GM12878 (cell line): ENCODE measurements around the gene DNAH1. TPM values are rescaled to one million over a fixed set of nuclear protein-coding genes. Genes with fewer than 3 reads are reported as not detected.

Experiments
- ATAC-seq: fragments of 200-7000 bp; cut with Tn5 transposase; 3 replicates; pipeline ENCODE4 v1.9.1; 2020; ENCODE audit warnings: mild to moderate bottlenecking, moderate library complexity
- BruUV-seq: library from RNA; stranded (reverse); fragments of 400-500 nt; replicated peaks from 2 replicates; lab custom pipeline; 2021; lab: Mats Ljungman, UMichigan
- CTCF ChIA-PET: fragments of 300-600 bp; sonication (Branson Sonifier 250); formaldehyde crosslinking; extraction: SDS; loops from one replicate; lab custom pipeline; 2021; ENCODE audit warnings: inconsistent platforms; lab: Yijun Ruan, JAX
- POLR2A ChIA-PET: fragments of 350-600 bp; formaldehyde crosslinking; extraction: SDS; loops from one replicate; lab custom pipeline; 2021; ENCODE audit warnings: inconsistent platforms; lab: Charles Lee
- RAD21 ChIA-PET: fragments of 300-600 bp; sonication (Branson Sonifier 250); formaldehyde crosslinking; loops from one replicate; lab custom pipeline; 2023; ENCODE audit warnings: antibody characterized with exemption; ENCODE audit not compliant: unreplicated experiment; lab: Charles Lee
- SMC1A ChIA-PET: fragments of 300-600 bp; sonication (Branson Sonifier 250); formaldehyde crosslinking; loops from one replicate; lab custom pipeline; 2023; ENCODE audit not compliant: unreplicated experiment, uncharacterized antibody; lab: Charles Lee
- DNase-seq: peaks from one replicate; pipeline ENCODE4 v3.0.0-alpha.2; 2011; ENCODE audit warnings: low read depth, low spot score
- FAIRE-seq: peaks from 3 replicates; lab custom pipeline; 2011; peaks lifted over from hg19 to GRCh38; lab: Jason Lieb, UNC
- H2AFZ ChIP-seq: 2 replicates; pipeline ENCODE4 v1.6.0; 2011; ENCODE audit warnings: low read depth, low read length, control low read depth; ENCODE audit not compliant: control insufficient read depth
- H3K27ac ChIP-seq: 2 replicates; pipeline ENCODE4 v1.5.1; 2011; ENCODE audit warnings: control low read depth; ENCODE audit not compliant: control insufficient read depth, insufficient read depth
- H3K27me3 ChIP-seq, 2 experiments: replicated peaks in 1 of 2; 2 replicates each; pipeline versions ENCODE4 v1.6.0 to v1.6.1; 2011; ENCODE audit warnings: low read length in 1 of 2; ENCODE audit not compliant: control insufficient read depth in 2 of 2, insufficient read depth in 2 of 2
- H3K36me3 ChIP-seq, 2 experiments: 2 replicates each; pipeline ENCODE4 v1.5.1; 2011; ENCODE audit warnings: low read length in 1 of 2; ENCODE audit not compliant: control insufficient read depth in 2 of 2, insufficient read depth in 2 of 2
- H3K4me1 ChIP-seq: 2 replicates; pipeline ENCODE4 v1.6.1; 2011; ENCODE audit warnings: mild to moderate bottlenecking, low read length, moderate library complexity, mixed read lengths; ENCODE audit not compliant: control insufficient read depth, insufficient read depth
- H3K4me2 ChIP-seq: 2 replicates; pipeline ENCODE4 v1.6.0; 2011; ENCODE audit warnings: control low read depth; ENCODE audit not compliant: control insufficient read depth, insufficient read depth
- H3K4me3 ChIP-seq: fragments of 200-600 bp; sonication (generic); 2 replicates; pipeline ENCODE4 v1.5.1; 2016
- H3K79me2 ChIP-seq: 2 replicates; pipeline ENCODE4 v1.6.0; 2011; ENCODE audit warnings: low read length; ENCODE audit not compliant: control insufficient read depth, insufficient read depth
- H3K9ac ChIP-seq: 2 replicates; pipeline ENCODE4 v1.8.0; 2011; ENCODE audit warnings: low read length, control low read depth, mixed read lengths; ENCODE audit not compliant: control insufficient read depth, insufficient read depth
- H3K9me3 ChIP-seq: replicated peaks from 3 replicates; pipeline ENCODE4 v1.5.1; 2011; ENCODE audit warnings: mild to moderate bottlenecking, low read length; ENCODE audit not compliant: control insufficient read depth, insufficient read depth
- H4K20me1 ChIP-seq: 2 replicates; pipeline ENCODE4 v1.6.0; 2011; ENCODE audit not compliant: control insufficient read depth, insufficient read depth
- BACH1 ChIP-seq: fragments of 450-650 bp; IDR thresholded peaks from 2 replicates; pipeline ENCODE4 v1.6.1; 2017; ENCODE audit warnings: mild to moderate bottlenecking, borderline replicate concordance
- CBFB ChIP-seq: IDR thresholded peaks from 2 replicates; pipeline ENCODE4 v1.6.1; 2016; ENCODE audit warnings: antibody characterized with exemption, low read depth
- CHD4 ChIP-seq: fragments of 200-600 bp; sonication (generic); IDR thresholded peaks from 2 replicates; pipeline ENCODE4 v1.6.1; 2016; ENCODE audit warnings: mild to moderate bottlenecking
- ETV6 ChIP-seq, 2 experiments: fragments of 450-650 bp in 1 of 2; IDR thresholded peaks in 1 of 2; conservative IDR thresholded peaks in 1 of 2; 2 replicates each; pipeline ENCODE4 v1.6.1; 2014; ENCODE audit warnings: antibody characterized with exemption in 1 of 2, borderline replicate concordance in 1 of 2, low read depth in 1 of 2, mild to moderate bottlenecking in 1 of 2, moderate library complexity in 1 of 2
- FOS ChIP-seq: IDR thresholded peaks from 3 replicates; pipeline ENCODE4 v1.6.1; 2011; ENCODE audit warnings: borderline replicate concordance; ENCODE audit not compliant: insufficient read length; ENCODE audit errors: extremely low read depth
- IRF3 ChIP-seq: fragments of 450-650 bp; IDR thresholded peaks from 2 replicates; pipeline ENCODE4 v1.6.1; 2014; ENCODE audit warnings: mild to moderate bottlenecking
- MTA2 ChIP-seq: fragments of 450-650 bp; IDR thresholded peaks from 2 replicates; pipeline ENCODE4 v1.6.1; 2016; ENCODE audit warnings: low read depth, mild to moderate bottlenecking, moderate library complexity
- MYC ChIP-seq: IDR thresholded peaks from 2 replicates; pipeline ENCODE4 v1.6.1; 2011; ENCODE audit warnings: mild to moderate bottlenecking, low read length, moderate library complexity, inconsistent platforms; ENCODE audit not compliant: insufficient read depth, insufficient replicate concordance, insufficient read length, severe bottlenecking
- NFIC ChIP-seq: IDR thresholded peaks from 2 replicates; pipeline ENCODE4 v1.6.1; 2012; ENCODE audit warnings: low read depth, mild to moderate bottlenecking, inconsistent platforms, low read length, moderate library complexity
- NFYA ChIP-seq: IDR thresholded peaks from 2 replicates; pipeline ENCODE4 v1.6.1; 2011; ENCODE audit warnings: low read depth, mild to moderate bottlenecking, low read length, improper control_type of control experiment, borderline replicate concordance
- PKNOX1 ChIP-seq: fragments of 450-650 bp; IDR thresholded peaks from 2 replicates; pipeline ENCODE4 v1.6.1; 2016; ENCODE audit warnings: mild to moderate bottlenecking
- POLR2AphosphoS5 ChIP-seq: IDR thresholded peaks from 2 replicates; pipeline ENCODE4 v1.6.1; 2011; ENCODE audit warnings: mild to moderate bottlenecking, low read length, inconsistent platforms
- RUNX3 ChIP-seq: IDR thresholded peaks from 2 replicates; pipeline ENCODE4 v1.6.1; 2012; ENCODE audit warnings: low read length, inconsistent platforms
- SIN3A ChIP-seq: IDR thresholded peaks from 2 replicates; pipeline ENCODE4 v1.6.1; 2012; ENCODE audit warnings: low read depth, low read length, improper control_type of control experiment
- SIX5 ChIP-seq: IDR thresholded peaks from 2 replicates; pipeline ENCODE4 v1.6.1; 2011; ENCODE audit warnings: mild to moderate bottlenecking, low read depth, low read length, moderate library complexity; ENCODE audit not compliant: severe bottlenecking
- STAT1 ChIP-seq: fragments of 450-650 bp; conservative IDR thresholded peaks from 2 replicates; pipeline ENCODE4 v1.6.1; 2014; ENCODE audit warnings: antibody characterized with exemption, mild to moderate bottlenecking
- WGBS: methylation state at CpG from one replicate; pipeline ENCODE4 v1.1.6; 2016; ENCODE audit warnings: low lambda C conversion rate; ENCODE audit not compliant: insufficient replicate concordance, insufficient coverage; ENCODE audit errors: missing lambda C conversion rate; 5-methylcytosine and 5-hydroxymethylcytosine counted together
- in situ Hi-C: fragments of 300-500 bp; cut with MboI; formaldehyde crosslinking; loops from 9 replicates; pipeline ENCODE4 v1.14.3; 2018; ENCODE audit warnings: mixed read lengths
- intact Hi-C: fragments of 100-400 bp; cut with micrococcal nuclease; formaldehyde crosslinking; loops from one replicate; pipeline ENCODE4 v1.14.2; 2022; ENCODE audit not compliant: unreplicated experiment
- polyA plus RNA-seq, 11 experiments: library from polyadenylated mRNA; depleted of rRNA in 4 of 11; unstranded in 6 of 11; stranded (reverse) in 5 of 11; fragments of >200 nt; fragmentation: Nextera tagmentation in 4 of 11; fragmentation: Illumina TruSeq in 1 of 11; extraction: Ambion mirVana in 4 of 11; extraction: Trizol in 1 of 11; gene quantifications; 1 replicate in 1 of 11; 2 replicates in 10 of 11; pipeline versions ENCODE4 v1.2.1 to v1.2.3, GENCODE V29; 2011 to 2016; ENCODE audit warnings: inconsistent platforms in 2 of 11, missing spikeins in 2 of 11, low read depth in 1 of 11
- total RNA-seq, 4 experiments: library from RNA; depleted of rRNA in 3 of 4; stranded (reverse); fragments of >200 nt in 3 of 4; fragmentation: Illumina TruSeq in 1 of 4; extraction: Trizol in 1 of 4; gene quantifications; 2 replicates each; pipeline versions ENCODE4 v1.2.1 to v1.2.3, GENCODE V29; 2013 to 2021
- TF ChIP-seq, protein P1 (sequence below): fragments of 450-650 bp; IDR thresholded peaks from 2 replicates; pipeline ENCODE4 v1.6.1; 2017; ENCODE audit warnings: mild to moderate bottlenecking

Gene DNAH1
- total and polyA plus RNA-seq, 10 of the 15 experiments (the other 5 are each of a cell fraction or from before 2014, with no cell fraction given): 0.31 to 5.8 (median 2.7) TPM

DNA sequence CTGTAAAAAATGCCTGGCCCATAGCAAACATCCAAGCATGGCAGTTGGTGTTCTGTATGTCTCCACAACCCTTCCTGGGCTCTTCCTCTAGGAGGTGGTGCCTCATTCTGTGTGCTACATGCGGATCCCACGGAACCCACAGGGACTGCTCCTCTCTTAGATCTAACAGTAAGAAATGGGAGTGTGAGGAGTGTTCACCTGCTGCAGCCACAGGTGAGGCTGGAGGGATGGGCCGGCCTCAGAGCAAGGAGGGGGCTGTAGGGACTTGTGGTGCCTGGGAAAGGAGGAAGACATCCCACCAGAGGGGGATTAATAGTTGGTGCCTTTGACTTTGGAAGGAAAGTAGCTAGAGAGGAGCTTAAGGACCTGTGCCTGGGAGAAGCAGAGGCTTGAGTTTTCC, 106.5 kb downstream of the DNAH1 start:
- FAIRE-seq: no peak
- Histone ChIP-seq H3K27me3 (no peaks in the 10 kb centered on the region; a peak in 1 of 4 replicates), H2AFZ (no peak overlapping the region), H3K4me3 (no peak overlapping the region), H3K9me3 (no peaks in the 10 kb centered on the region), H3K27ac (no peak overlapping the region), H3K9ac (no peak overlapping the region), H3K36me3 (no peaks in the 10 kb centered on the region), H4K20me1 (no peaks in the 10 kb centered on the region), H3K79me2 (no peaks in the 10 kb centered on the region), H3K4me2 (no peak overlapping the region), H3K4me1 (no peaks in the 10 kb centered on the region)
- SMC1A ChIA-PET: interaction anchor here (1.0 kb wide), 1 partner anchor 10 kb away, joined by 4 read pairs; no protein-coding TSS in a partner anchor
- RAD21 ChIA-PET: no interaction called here
- in situ Hi-C loops: no loop called here
- no peak for ATAC-seq
- 39% methylated on average over 3 of the region's 3 CpGs for WGBS
- POLR2A ChIA-PET: interaction anchor here (0.6 kb wide), 1 partner anchor 139 kb away, joined by 4 read pairs; no protein-coding TSS in a partner anchor
- no peak for DNase-seq
- CTCF ChIA-PET: interaction anchor here (1.5 kb wide), 1 partner anchor 25 kb away, joined by 5 read pairs; no protein-coding TSS in a partner anchor
- intact Hi-C loops: no loop called here
- TF ChIP-seq ETV6 (conservative IDR thresholded peaks at IDR 0.05 in 1 of 2, IDR thresholded peaks at IDR 0.05 in 1 of 2; ENCODE audit: borderline replicate concordance in 1 of 2, low read depth in 1 of 2) (no peak), FOS (no peak), MYC (no peak), SIX5 (no peak), IRF3 (no peak), POLR2AphosphoS5 (no peak), NFIC (no peak), NFYA (no peak), MTA2 (no peak), CHD4 (no peak), BACH1 (no peak), PKNOX1 (no peak), STAT1 (no peak), SIN3A (no peak), RUNX3 (no peak), CBFB (no peak)
- TF ChIP-seq, protein P1, sequence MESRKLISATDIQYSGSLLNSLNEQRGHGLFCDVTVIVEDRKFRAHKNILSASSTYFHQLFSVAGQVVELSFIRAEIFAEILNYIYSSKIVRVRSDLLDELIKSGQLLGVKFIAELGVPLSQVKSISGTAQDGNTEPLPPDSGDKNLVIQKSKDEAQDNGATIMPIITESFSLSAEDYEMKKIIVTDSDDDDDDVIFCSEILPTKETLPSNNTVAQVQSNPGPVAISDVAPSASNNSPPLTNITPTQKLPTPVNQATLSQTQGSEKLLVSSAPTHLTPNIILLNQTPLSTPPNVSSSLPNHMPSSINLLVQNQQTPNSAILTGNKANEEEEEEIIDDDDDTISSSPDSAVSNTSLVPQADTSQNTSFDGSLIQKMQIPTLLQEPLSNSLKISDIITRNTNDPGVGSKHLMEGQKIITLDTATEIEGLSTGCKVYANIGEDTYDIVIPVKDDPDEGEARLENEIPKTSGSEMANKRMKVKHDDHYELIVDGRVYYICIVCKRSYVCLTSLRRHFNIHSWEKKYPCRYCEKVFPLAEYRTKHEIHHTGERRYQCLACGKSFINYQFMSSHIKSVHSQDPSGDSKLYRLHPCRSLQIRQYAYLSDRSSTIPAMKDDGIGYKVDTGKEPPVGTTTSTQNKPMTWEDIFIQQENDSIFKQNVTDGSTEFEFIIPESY: no peak
- BruUV-seq: no TSS peak
